ENCODE data around the gene TIAM1.

DNA sequence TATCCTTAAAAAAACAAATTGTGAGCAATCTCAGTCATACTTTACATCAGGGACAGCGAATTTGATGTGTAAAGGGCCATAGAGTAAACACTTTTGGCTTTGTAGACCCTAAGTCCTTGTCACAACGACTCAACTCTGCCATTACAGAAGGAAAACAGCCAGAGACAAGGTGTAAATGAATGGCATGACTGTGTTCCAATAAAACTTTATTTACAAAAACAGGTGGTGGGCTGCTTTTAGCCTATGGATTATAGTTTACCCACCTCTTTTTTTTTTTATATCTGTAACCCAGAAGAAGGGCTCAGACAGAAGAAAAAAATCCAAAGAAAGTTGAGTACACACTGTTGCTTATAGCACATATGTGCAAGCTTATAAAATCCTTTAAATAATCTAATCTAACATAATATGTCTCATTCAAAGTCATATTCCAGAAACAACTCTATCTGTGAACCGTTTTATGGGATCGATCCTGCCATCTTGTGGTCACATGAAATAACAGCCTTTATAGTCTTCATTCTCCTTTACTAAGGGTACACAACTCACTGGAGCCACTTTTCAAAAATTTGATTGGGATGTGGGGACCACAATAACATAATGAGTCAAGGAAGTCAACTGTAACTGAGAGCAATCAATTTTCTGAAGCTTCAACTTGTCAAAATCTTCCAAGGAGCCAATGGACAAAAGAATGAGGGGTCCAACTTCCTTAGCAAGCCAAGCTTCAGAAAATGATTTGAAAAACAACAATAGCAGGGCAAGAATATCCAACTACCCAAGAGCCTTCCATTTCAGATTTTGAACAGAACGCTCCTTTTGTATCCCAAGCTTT is 163.6 kb downstream of the TIAM1 start:
- TF ChIP-seq CTCF (IDR thresholded peaks at IDR 0.05; ENCODE audit: borderline replicate concordance, extremely low read depth, low read length, poor library complexity, severe bottlenecking) (peak; percentile 76), EZH2 (IDR thresholded peaks at IDR 0.05; ENCODE audit: borderline replicate concordance, low read depth, low read length, severe bottlenecking) (no peak)

Measured in DND-41 (cell line).